Sigmoid colon (tissue), 4 donors: ENCODE measurements around the gene CALHM5.

Source experiments
- EP300 ChIP-seq, 4 donors: sonication (generic); formaldehyde crosslinking; IDR thresholded peaks; one replicate each; pipeline ENCODE4 v1.6.1; 2017; ENCODE audit warnings: antibody characterized with exemption in 4 of 4
- POLR2A ChIP-seq, 2 donors: fragments of 450-650 bp; IDR thresholded peaks; one replicate each; pipeline ENCODE4 v1.6.1; 2016; ENCODE audit warnings: antibody characterized with exemption in 2 of 2, mild to moderate bottlenecking in 2 of 2, moderate library complexity in 2 of 2
- POLR2AphosphoS5 ChIP-seq, 4 donors: sonication (generic); formaldehyde crosslinking; IDR thresholded peaks; one replicate each; pipeline ENCODE4 v1.6.1; 2017; ENCODE audit warnings: antibody characterized with exemption in 4 of 4
- TF ChIP-seq, protein P1 (sequence below), 4 experiments: fragments of 450-650 bp in 3 of 4; fragments of 200-600 bp in 1 of 4; IDR thresholded peaks; one replicate each; pipeline ENCODE4 v1.5.1; 2016 to 2019; ENCODE audit warnings: antibody characterized with exemption in 4 of 4, mild to moderate bottlenecking in 3 of 4, moderate library complexity in 2 of 4

DNA sequence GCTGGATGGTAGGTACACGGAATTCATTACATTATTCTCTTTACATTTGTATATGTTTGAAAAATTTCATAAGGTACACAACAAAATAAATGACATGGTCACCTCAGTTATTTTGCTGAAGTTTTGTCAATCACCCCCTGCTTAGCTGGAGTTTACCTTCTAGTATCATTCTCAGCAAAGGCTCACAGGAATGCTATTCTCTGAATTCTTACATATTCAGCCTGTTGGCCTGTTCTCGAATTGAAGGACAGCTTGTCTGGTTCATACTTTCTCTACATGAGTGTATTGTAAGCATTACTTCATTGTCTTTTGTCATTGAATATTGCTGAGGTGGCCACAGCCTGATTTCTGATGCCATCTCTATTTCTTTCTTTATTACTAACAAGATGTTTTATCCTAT, 12.8 kb downstream of the CALHM5 start:
- TF ChIP-seq, protein P1, sequence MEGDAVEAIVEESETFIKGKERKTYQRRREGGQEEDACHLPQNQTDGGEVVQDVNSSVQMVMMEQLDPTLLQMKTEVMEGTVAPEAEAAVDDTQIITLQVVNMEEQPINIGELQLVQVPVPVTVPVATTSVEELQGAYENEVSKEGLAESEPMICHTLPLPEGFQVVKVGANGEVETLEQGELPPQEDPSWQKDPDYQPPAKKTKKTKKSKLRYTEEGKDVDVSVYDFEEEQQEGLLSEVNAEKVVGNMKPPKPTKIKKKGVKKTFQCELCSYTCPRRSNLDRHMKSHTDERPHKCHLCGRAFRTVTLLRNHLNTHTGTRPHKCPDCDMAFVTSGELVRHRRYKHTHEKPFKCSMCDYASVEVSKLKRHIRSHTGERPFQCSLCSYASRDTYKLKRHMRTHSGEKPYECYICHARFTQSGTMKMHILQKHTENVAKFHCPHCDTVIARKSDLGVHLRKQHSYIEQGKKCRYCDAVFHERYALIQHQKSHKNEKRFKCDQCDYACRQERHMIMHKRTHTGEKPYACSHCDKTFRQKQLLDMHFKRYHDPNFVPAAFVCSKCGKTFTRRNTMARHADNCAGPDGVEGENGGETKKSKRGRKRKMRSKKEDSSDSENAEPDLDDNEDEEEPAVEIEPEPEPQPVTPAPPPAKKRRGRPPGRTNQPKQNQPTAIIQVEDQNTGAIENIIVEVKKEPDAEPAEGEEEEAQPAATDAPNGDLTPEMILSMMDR (IDR thresholded peaks at IDR 0.05) = no peak
- TF ChIP-seq POLR2AphosphoS5 (IDR thresholded peaks at IDR 0.05) (no peak), POLR2A (IDR thresholded peaks at IDR 0.05) (no peak), EP300 (IDR thresholded peaks at IDR 0.05) (no peak)
